Karpas-422 (cell line): ENCODE results near the gene NTN5. TPM values are rescaled to one million over a fixed set of nuclear protein-coding genes. Genes with fewer than 3 reads are reported as not detected.

ENCODE experiments used
- DNase-seq: peaks from one replicate; pipeline ENCODE4 v3.0.0-alpha.2; 2015
- H2AFZ ChIP-seq: fragments of 200-600 bp; sonication (generic); 2 replicates; pipeline ENCODE4 v1.6.1; 2014; ENCODE audit warnings: antibody characterized with exemption, low read length, mixed read lengths
- H3K27ac ChIP-seq: fragments of 200-600 bp; sonication (generic); 2 replicates; pipeline ENCODE4 v1.5.1; 2014; ENCODE audit warnings: mild to moderate bottlenecking, low read length, moderate library complexity
- H3K27me3 ChIP-seq: fragments of 200-600 bp; sonication (generic); 2 replicates; pipeline ENCODE4 v1.6.1; 2014; ENCODE audit warnings: low read length, mixed read lengths
- H3K36me3 ChIP-seq: fragments of 200-600 bp; sonication (generic); 2 replicates; pipeline ENCODE4 v1.6.1; 2014; ENCODE audit warnings: low read length, mixed read lengths; ENCODE audit not compliant: insufficient read depth
- H3K4me1 ChIP-seq: fragments of 200-600 bp; sonication (generic); 2 replicates; pipeline ENCODE4 v1.6.1; 2014; ENCODE audit warnings: mild to moderate bottlenecking, low read length, mixed read lengths
- H3K4me2 ChIP-seq: fragments of 200-600 bp; sonication (generic); 2 replicates; pipeline ENCODE4 v1.6.1; 2014; ENCODE audit warnings: low read length, low read depth, mild to moderate bottlenecking; ENCODE audit not compliant: poor library complexity, severe bottlenecking
- H3K4me3 ChIP-seq: fragments of 200-600 bp; sonication (generic); 2 replicates; pipeline ENCODE4 v1.5.1; 2014; ENCODE audit warnings: mild to moderate bottlenecking, antibody characterized with exemption, low read length, mixed read lengths
- H3K79me2 ChIP-seq: fragments of 200-600 bp; sonication (generic); 2 replicates; pipeline ENCODE4 v1.6.1; 2014; ENCODE audit warnings: mild to moderate bottlenecking, low read length, mixed read lengths
- H3K9ac ChIP-seq: fragments of 200-600 bp; sonication (generic); 2 replicates; pipeline ENCODE4 v1.6.0; 2014; ENCODE audit warnings: low read length
- H3K9me2 ChIP-seq: fragments of 200-600 bp; sonication (generic), shearing (Covaris generic); replicated peaks from 2 replicates; pipeline ENCODE4 v1.6.0; 2014; ENCODE audit warnings: mild to moderate bottlenecking, low read length, moderate library complexity; ENCODE audit not compliant: insufficient read depth
- H3K9me3 ChIP-seq: fragments of 300-700, 200-600 bp; sonication (generic); 2 replicates; pipeline ENCODE4 v1.6.1; 2014; ENCODE audit warnings: low read length, mixed read lengths
- H4K20me1 ChIP-seq: fragments of 200-600 bp; sonication (generic); 2 replicates; pipeline ENCODE4 v1.6.1; 2014; ENCODE audit warnings: mild to moderate bottlenecking, antibody characterized with exemption, low read length, low read depth; ENCODE audit not compliant: insufficient read depth
- total RNA-seq: library from RNA; depleted of rRNA; stranded (reverse); fragments of >200 nt; shearing (Covaris generic); gene quantifications from 2 replicates; pipeline ENCODE4 v1.2.3, GENCODE V29; 2014; ENCODE audit warnings: low replicate concordance

The NTN5 gene
- total RNA-seq, 1 experiment from 2014 or later, result not detected

DNA sequence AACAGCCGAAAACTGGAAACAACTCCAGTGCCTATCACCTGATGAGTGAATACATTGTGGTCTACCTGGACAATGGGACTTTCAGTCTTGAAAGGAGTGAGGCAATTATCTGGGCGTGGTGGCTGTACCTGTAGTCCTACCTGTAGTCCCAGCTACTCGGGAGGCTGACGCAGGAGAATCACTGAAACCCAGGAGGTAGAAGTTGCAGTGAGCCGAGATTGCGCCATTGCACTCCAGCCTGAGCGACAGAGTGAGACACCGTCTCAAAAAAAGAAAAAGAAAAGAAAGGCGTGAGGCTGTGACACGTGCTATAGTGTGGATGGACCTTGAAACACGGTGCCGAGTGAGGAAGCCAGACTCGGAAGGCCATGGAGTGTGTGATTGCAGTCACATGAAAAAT, 4.1 kb upstream of the NTN5 start:
- Histone ChIP-seq H3K9me2 (no peaks in the 10 kb centered on the region), H3K27me3 (no peaks in the 10 kb centered on the region), H2AFZ (no peak overlapping the region), H3K9ac (no peak overlapping the region), H3K4me2 (no peak overlapping the region), H3K4me1 (no peaks in the 10 kb centered on the region), H4K20me1 (no peaks in the 10 kb centered on the region), H3K9me3 (no peaks in the 10 kb centered on the region), H3K27ac (no peak overlapping the region), H3K4me3 (no peak overlapping the region), H3K36me3 (no peaks in the 10 kb centered on the region), H3K79me2 (no peaks in the 10 kb centered on the region)
- no peak for DNase-seq

DNA sequence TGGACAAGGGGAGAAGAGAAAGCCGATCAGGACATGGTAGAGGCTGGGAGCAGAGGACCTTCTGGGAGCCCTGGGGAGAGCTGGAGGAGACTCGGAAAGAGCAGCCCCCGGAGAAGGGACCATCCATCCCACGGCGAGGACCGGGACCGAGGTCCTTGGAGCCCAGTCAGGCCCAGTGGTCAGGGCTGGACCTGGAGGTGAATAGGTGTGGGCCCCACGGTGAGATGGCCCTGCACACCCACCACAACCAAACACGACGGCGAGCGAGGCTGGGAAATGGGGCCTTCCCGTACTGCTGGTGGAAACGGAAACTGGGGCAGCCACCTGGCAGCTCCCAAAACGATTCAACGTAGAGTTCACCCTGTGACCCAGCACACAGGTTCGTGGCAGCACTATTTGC, 3.7 kb upstream of the NTN5 start:
- Histone ChIP-seq H3K4me3 (no peak overlapping the region), H3K36me3 (no peaks in the 10 kb centered on the region), H3K4me2 (no peak overlapping the region), H3K27me3 (no peaks in the 10 kb centered on the region), H3K79me2 (no peaks in the 10 kb centered on the region), H3K27ac (no peak overlapping the region), H3K4me1 (no peaks in the 10 kb centered on the region), H2AFZ (no peak overlapping the region), H3K9ac (no peak overlapping the region), H4K20me1 (no peaks in the 10 kb centered on the region), H3K9me2 (no peaks in the 10 kb centered on the region), H3K9me3 (no peaks in the 10 kb centered on the region)
- no peak for DNase-seq

DNA sequence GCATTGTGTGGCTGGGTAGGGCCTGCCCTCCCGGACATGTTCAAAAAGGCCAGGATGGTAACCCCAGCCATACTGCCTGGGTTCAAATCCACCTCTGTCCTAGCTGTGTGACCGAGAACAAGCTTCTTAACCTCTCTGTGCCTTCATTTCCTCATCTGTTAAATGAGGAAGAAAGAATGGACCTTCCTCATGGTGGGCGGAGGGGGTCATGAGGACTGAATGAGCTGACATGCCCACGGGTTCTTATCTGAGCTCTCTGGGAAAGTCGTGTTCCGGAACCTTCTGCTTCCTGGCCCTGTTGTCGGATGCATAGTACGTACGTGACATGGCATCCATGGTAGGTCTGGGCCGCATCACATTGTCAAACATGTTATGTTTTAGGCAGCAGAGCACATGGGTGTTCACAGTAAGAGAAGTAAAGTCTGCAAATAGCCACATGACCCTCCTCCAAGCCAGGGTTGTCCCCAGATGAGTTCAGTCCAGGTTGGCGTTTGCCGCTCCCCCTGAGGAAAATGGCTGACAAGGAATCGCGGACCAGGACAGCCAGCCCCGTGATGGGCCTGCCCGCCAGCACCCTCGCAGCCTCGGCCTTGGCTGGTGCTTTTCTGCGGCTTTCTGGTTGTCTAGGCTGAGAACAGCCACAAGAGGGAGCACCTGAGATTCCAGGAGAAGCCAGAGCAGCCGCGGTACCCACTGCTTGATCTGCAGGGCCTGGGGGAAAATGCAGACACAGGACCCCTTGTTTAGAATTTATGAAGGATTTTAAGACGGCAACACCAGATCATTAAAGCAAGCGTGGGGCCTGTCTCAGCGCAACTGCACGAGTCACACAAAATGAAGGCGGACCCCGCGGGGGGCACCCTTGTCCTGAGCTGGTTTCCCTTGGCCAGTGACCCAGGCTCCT, 2.4 kb upstream of the NTN5 start:
- Histone ChIP-seq H3K4me2 (no peak overlapping the region), H4K20me1 (no peaks in the 10 kb centered on the region), H3K27ac (no peak overlapping the region), H3K4me3 (no peak overlapping the region), H2AFZ (no peak overlapping the region), H3K27me3 (no peaks in the 10 kb centered on the region), H3K9me3 (no peaks in the 10 kb centered on the region), H3K36me3 (no peaks in the 10 kb centered on the region), H3K9me2 (no peaks in the 10 kb centered on the region), H3K4me1 (no peaks in the 10 kb centered on the region), H3K9ac (no peak overlapping the region), H3K79me2 (no peaks in the 10 kb centered on the region)
- peak; percentile 92 for DNase-seq

DNA sequence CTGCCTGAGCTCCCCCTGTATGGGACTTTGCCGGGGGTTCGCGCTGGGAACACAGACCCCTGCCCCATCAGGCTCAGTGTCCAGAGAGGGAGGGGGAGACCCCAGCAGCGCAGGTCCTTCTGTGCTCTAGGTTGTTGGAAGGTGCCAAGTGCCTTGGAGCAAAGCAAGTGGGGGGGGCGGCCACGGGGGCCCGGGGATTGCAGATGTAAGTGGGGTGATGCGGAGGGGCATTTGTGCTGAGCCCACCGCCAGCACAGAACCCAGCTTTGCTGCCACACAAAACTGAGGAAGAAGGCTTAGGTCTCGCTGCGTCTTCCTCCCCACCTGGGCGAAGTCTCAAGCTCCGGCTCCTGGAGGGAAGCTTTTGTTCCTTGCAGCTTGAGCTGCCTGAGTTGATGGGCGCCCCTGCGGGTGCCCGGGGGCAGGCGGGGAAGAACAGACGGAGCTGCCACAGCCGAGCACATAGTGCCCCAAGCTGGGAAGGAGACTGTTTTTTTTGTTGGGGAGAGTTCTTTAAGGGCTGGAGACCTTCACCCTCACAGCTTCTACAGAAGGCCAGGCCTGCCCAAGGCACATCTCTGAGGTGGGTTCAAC, 1.5 kb upstream of the NTN5 start:
- Histone ChIP-seq H3K27ac (no peak overlapping the region), H3K4me3 (no peak overlapping the region), H3K4me2 (no peak overlapping the region), H3K79me2 (no peaks in the 10 kb centered on the region), H3K36me3 (no peaks in the 10 kb centered on the region), H3K9me3 (no peaks in the 10 kb centered on the region; the same call in 1 of the 2 replicates), H4K20me1 (no peaks in the 10 kb centered on the region), H3K9me2 (no peaks in the 10 kb centered on the region), H2AFZ (no peak overlapping the region), H3K9ac (no peak overlapping the region), H3K27me3 (no peaks in the 10 kb centered on the region), H3K4me1 (no peaks in the 10 kb centered on the region)
- no peak for DNase-seq

DNA sequence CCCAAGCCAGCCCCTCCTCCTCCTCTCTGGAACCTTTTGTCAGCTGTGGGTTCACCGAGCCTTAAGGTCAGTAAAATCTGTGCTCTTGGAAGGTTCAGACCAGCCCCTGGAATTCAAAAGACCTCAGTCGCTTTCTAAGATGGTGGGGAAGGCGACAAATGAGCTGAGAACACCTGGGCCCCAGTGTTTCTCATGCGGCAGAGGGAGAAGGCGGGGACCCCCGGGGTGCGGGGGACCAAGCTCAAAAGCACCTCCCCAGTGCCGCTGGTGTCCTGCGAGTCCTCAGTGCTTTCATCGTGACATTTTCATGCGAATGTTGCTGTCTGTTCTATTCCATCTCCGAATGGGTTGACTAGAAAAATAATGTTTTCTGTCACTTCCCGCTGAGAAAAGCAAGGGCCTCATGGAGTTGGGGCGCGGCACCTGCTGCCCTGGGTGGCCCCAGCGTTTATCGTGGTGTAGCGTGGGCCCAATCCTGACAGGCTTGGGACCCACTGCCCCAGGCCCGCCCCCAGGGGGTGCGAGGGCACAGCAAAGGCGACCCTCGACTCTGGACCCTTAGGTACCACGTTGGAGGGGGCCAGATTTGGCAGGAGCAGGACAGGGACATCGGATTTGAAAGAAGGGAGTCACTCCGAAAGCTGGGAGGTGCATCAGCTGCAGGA, 751 bp upstream of the NTN5 start:
- Histone ChIP-seq H3K9me2 (no peaks in the 10 kb centered on the region), H3K27ac (no peak overlapping the region), H3K4me3 (no peak overlapping the region), H4K20me1 (no peaks in the 10 kb centered on the region), H3K9me3 (no peaks in the 10 kb centered on the region; the same call in 1 of the 2 replicates), H3K79me2 (no peaks in the 10 kb centered on the region), H3K27me3 (no peaks in the 10 kb centered on the region), H2AFZ (no peak overlapping the region), H3K36me3 (no peaks in the 10 kb centered on the region), H3K4me2 (no peak overlapping the region), H3K4me1 (no peaks in the 10 kb centered on the region), H3K9ac (no peak overlapping the region)
- no peak for DNase-seq

DNA sequence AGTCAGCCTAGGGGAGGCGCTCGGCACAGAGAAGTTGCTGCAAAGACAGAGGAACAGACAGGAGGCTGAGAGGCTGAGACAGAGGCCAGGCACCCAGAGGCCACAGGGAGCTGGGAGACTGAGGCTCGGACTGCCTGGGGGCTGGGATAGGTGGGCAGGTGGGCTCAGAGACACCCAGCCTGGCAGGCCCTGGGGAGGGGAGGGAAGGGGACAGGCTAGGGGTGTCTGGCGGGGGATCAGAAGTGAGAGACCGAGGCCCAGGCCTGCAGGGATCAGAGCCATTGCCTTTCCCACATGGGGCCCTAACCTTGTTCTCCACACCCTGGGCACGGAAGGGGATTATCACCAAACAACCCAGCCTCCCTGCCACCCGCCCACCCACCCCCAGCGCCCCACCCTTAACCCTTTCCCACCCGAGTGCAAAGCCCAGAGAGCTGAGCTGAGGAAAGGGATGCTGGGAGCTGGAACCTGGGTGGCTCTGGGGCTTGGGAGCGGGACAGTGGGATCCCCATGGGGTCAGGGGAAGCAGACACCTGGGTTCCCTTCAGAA, 1.3 kb downstream of the NTN5 start:
- H3K4me3 ChIP-seq, result no peak overlapping the region
- DNase-seq, result no peak
- no peak overlapping the region for H3K9ac ChIP-seq
- H3K9me3 ChIP-seq, result no peaks in the 10 kb centered on the region; the same call in 1 of the 2 replicates
- H3K9me2 ChIP-seq, result no peaks in the 10 kb centered on the region
- no peaks in the 10 kb centered on the region for H3K27me3 ChIP-seq
- no peak overlapping the region for H3K4me2 ChIP-seq
- H3K4me1 ChIP-seq, result no peaks in the 10 kb centered on the region
- H2AFZ ChIP-seq, result no peak overlapping the region
- H3K79me2 ChIP-seq, result no peaks in the 10 kb centered on the region
- no peak overlapping the region for H3K27ac ChIP-seq
- H4K20me1 ChIP-seq, result no peaks in the 10 kb centered on the region
- no peaks in the 10 kb centered on the region for H3K36me3 ChIP-seq

DNA sequence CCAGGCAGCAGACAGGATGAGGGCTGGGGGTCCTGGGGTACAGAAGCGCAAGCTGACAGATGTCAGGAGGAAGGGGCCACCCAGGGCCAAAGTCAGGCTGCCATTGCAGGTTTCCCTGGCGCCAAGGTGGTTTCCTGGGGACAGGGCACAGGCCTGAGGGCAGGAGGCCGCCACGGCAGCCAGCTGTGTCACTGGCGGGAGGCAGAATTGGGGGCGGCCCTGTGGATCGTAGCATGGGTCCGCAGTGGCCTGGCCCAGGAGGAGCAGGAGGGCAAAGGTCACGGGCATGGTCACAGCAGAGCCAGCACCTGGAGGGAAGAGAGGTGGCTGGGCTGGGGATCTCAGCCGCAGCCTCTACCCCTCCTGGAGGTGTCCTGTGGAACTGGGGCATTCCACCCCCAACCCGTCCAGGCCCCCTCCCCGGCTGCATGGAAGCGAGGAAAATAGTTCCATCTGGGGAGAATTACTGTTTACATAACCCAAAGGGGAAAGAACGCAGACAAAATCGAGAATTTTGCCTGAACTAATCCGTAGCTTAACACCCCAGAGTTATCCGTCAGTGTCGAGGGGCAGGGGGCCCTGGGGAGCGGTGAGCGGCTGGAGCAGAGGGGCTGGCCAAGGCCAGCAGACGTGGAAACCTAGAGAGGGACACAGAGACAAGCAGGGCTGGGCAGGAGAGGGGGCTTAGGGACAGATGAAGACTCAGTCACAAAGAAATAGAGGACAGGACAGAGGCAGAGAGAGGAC, 1.9 kb downstream of the NTN5 start:
- Histone ChIP-seq H3K4me3 (no peak overlapping the region), H3K9ac (no peak overlapping the region), H2AFZ (no peak overlapping the region), H3K27me3 (no peaks in the 10 kb centered on the region), H4K20me1 (no peaks in the 10 kb centered on the region), H3K36me3 (no peaks in the 10 kb centered on the region), H3K9me2 (no peaks in the 10 kb centered on the region), H3K4me2 (no peak overlapping the region), H3K27ac (no peak overlapping the region), H3K79me2 (no peaks in the 10 kb centered on the region), H3K9me3 (no peaks in the 10 kb centered on the region; the same call in 1 of the 2 replicates), H3K4me1 (no peaks in the 10 kb centered on the region)
- DNase-seq, result no peak
